T-helper 2 cell (primary cell): ENCODE data around the gene FAM210A.
A peak's percentile ranks its signal among the peaks of the same experiment; 100 is the strongest.
"Not testable (repeated sequence)": the region's sequence is repeated elsewhere in the genome, so short reads cannot be mapped to it uniquely, and the experiment has no call there.

ENCODE experiments used
- DNase-seq, 5 experiments: peaks; one replicate each; pipeline versions ENCODE4 v3.0.0 to v3.0.0-alpha.2; 2012 to 2022

Gene FAM210A

GRCh38 chr18:13700153-13700552 is 26.2 kb downstream of the FAM210A start:
- no peak for DNase-seq

GRCh38 chr18:13696961-13697360 is 29.4 kb downstream of the FAM210A start:
- DNase-seq: no peak

- not testable (repeated sequence) for DNase-seq
Measured at GRCh38 chr18:13695337-13695736, 31.0 kb downstream of the FAM210A start.

- DNase-seq: not testable (repeated sequence)
Measured at GRCh38 chr18:13690060-13690459, 36.3 kb downstream of the FAM210A start.

- DNase-seq: no peak
Measured at GRCh38 chr18:13688191-13689136, 37.9 kb downstream of the FAM210A start.

- DNase-seq: no peak
Measured at GRCh38 chr18:13684546-13684945, 41.8 kb downstream of the FAM210A start.

- no peak for DNase-seq
Measured at GRCh38 chr18:13681701-13682100, 44.7 kb downstream of the FAM210A start.

- DNase-seq: no peak
Measured at GRCh38 chr18:13680612-13681011, 45.7 kb downstream of the FAM210A start.

- DNase-seq: not testable (repeated sequence)
Measured at GRCh38 chr18:13677350-13677749, 49.0 kb downstream of the FAM210A start.

GRCh38 chr18:13676471-13676870 is 49.9 kb downstream of the FAM210A start:
- peak in 1 of 5 experiments; percentile 39 for DNase-seq

GRCh38 chr18:13672657-13673056 is 53.7 kb downstream of the FAM210A start:
- peak in 1 of 5 experiments; percentile 37 for DNase-seq

- DNase-seq: no peak
Measured at GRCh38 chr18:13661779-13662256, 64.5 kb downstream of the FAM210A start.

- DNase-seq: no peak
Measured at GRCh38 chr18:13661051-13661778, 65.1 kb downstream of the FAM210A start.

- no peak for DNase-seq
Measured at GRCh38 chr18:13660510-13660909, 65.8 kb downstream of the FAM210A start.

GRCh38 chr18:13658436-13659204 is 67.7 kb downstream of the FAM210A start:
- DNase-seq: no peak

GRCh38 chr18:13657974-13658373 is 68.4 kb downstream of the FAM210A start:
- DNase-seq: no peak

- DNase-seq: no peak
Measured at GRCh38 chr18:13653746-13654433, 72.5 kb downstream of the FAM210A start.

- DNase-seq: no peak
Measured at GRCh38 chr18:13649397-13650390, 76.7 kb downstream of the FAM210A start.

GRCh38 chr18:13647761-13648160 is 78.6 kb downstream of the FAM210A start:
- DNase-seq: no peak

GRCh38 chr18:13646633-13647032 is 79.7 kb downstream of the FAM210A start:
- no peak for DNase-seq

GRCh38 chr18:13645093-13645492 is 81.3 kb downstream of the FAM210A start:
- DNase-seq: no peak
